ENCODE results near the gene PPP2R2C. TPM values are rescaled to one million over a fixed set of nuclear protein-coding genes. Genes with fewer than 3 reads are reported as not detected.

Gene PPP2R2C
- total RNA-seq, 1 experiment from 2014 or later = 8.1 TPM

GRCh38 chr4:6381571-6382123, 90.8 kb downstream of the PPP2R2C start:
- Histone ChIP-seq H4K8ac (replicated peaks; ENCODE audit: insufficient read length, low read depth, low read length) (no peak overlapping the region), H3K27ac (ENCODE audit: insufficient read length, low read depth, low read length) (no peak overlapping the region), H2AFZ (ENCODE audit: low read length) (no peak overlapping the region), H4K20me1 (ENCODE audit: control insufficient read depth, insufficient read depth, insufficient read length) (no peaks in the 10 kb centered on the region), H3K27me3 (ENCODE audit: insufficient read depth, low read length) (no peaks in the 10 kb centered on the region), H2BK5ac (ENCODE audit: insufficient read length, low read length) (no peak overlapping the region), H3K9me3 (ENCODE audit: control insufficient read depth, low read depth, low read length) (no peaks in the 10 kb centered on the region), H3K23ac (ENCODE audit: insufficient read length, low read depth, low read length) (no peak overlapping the region), H2BK20ac (ENCODE audit: low read depth, low read length, poor library complexity, severe bottlenecking) (no peak overlapping the region), H3K14ac (ENCODE audit: insufficient read depth, low read length) (no peak overlapping the region), H3K9ac (ENCODE audit: extremely low read depth, insufficient read length, low read length) (no peak overlapping the region), H3K4ac (ENCODE audit: low read depth, low read length) (no peak overlapping the region), H4K5ac (ENCODE audit: insufficient read length, low read depth, low read length) (no peak overlapping the region), H3K23me2 (ENCODE audit: insufficient read length, low read depth, low read length, poor library complexity, severe bottlenecking) (no peaks in the 10 kb centered on the region), H2BK120ac (ENCODE audit: low read depth, low read length, poor library complexity, severe bottlenecking) (no peak overlapping the region), H2AK5ac (ENCODE audit: insufficient read length, low read length) (no peak overlapping the region), H4K91ac (ENCODE audit: insufficient read length, low read depth, low read length) (no peak overlapping the region), H3T11ph (ENCODE audit: low read length) (no peak overlapping the region), H2BK15ac (ENCODE audit: low read depth, low read length) (no peak overlapping the region), H3K79me1 (ENCODE audit: insufficient read depth, low read depth, low read length, poor library complexity, severe bottlenecking) (no peaks in the 10 kb centered on the region), H3K79me2 (ENCODE audit: insufficient read depth, low read length) (no peaks in the 10 kb centered on the region), H3K56ac (ENCODE audit: insufficient read length, low read depth, low read length) (no peak overlapping the region), H3K18ac (ENCODE audit: insufficient read length, low read depth, low read length) (no peak overlapping the region), H3K4me2 (ENCODE audit: insufficient read depth, insufficient read length, low read length) (no peak overlapping the region), H2BK12ac (ENCODE audit: insufficient read length, low read depth, low read length) (no peak overlapping the region), H3K4me1 (ENCODE audit: insufficient read depth, low read length) (no peaks in the 10 kb centered on the region)
- H3K4me3 Mint-ChIP-seq = no peak overlapping the region
- TF ChIP-seq CTCF (conservative IDR thresholded peaks at IDR 0.05) = no peak
- peaks cover 11 to 52% of the 10 kb centered on the region in 2 experiments for H3K4me1 Mint-ChIP-seq
- no peaks in the 10 kb centered on the region for H3K9me3 Mint-ChIP-seq
- DNase-seq = no peak
- no CpG with 5 or more reads among the region's 4 CpGs for WGBS (ENCODE audit: extremely low coverage, insufficient read length, low lambda C conversion rate)
- H3K27ac Mint-ChIP-seq = no peak overlapping the region
- peaks cover 1% of the 10 kb centered on the region; the same call in 1 of the 2 replicates for H3K27me3 Mint-ChIP-seq (ENCODE audit: low read depth)
- no peaks in the 10 kb centered on the region for H3K36me3 Mint-ChIP-seq (ENCODE audit: insufficient read depth in 1 of 3, low read depth in 3 of 3)

All from H9 (cell line).